GM12878 (cell line): ENCODE measurements around the gene DESI1.

Experiments
- EZH2 ChIP-seq: IDR thresholded peaks from 2 replicates; pipeline ENCODE4 v1.6.1; 2012; ENCODE audit warnings: low read depth, mild to moderate bottlenecking, control low read depth, inconsistent platforms, low read length, borderline replicate concordance; ENCODE audit not compliant: control insufficient read depth
- FOXM1 ChIP-seq: IDR thresholded peaks from 2 replicates; pipeline ENCODE4 v1.6.1; 2012; ENCODE audit warnings: low read depth, mild to moderate bottlenecking, inconsistent platforms, low read length, moderate library complexity
- MXI1 ChIP-seq: fragments of 150-350 bp; IDR thresholded peaks from 2 replicates; pipeline ENCODE4 v1.6.1; 2011; ENCODE audit warnings: low read depth, mild to moderate bottlenecking, inconsistent platforms, low read length, improper control_type of control experiment
- NBN ChIP-seq: fragments of 450-650 bp; IDR thresholded peaks from 2 replicates; pipeline ENCODE4 v1.6.1; 2016
- NFYA ChIP-seq: IDR thresholded peaks from 2 replicates; pipeline ENCODE4 v1.6.1; 2011; ENCODE audit warnings: low read depth, mild to moderate bottlenecking, low read length, improper control_type of control experiment, borderline replicate concordance
- POLR2A ChIP-seq: IDR thresholded peaks from 2 replicates; pipeline ENCODE4 v1.6.1; 2011; ENCODE audit warnings: low read depth, mild to moderate bottlenecking, low read length
- POLR2AphosphoS5 ChIP-seq: IDR thresholded peaks from 2 replicates; pipeline ENCODE4 v1.6.1; 2011; ENCODE audit warnings: mild to moderate bottlenecking, low read length, inconsistent platforms
- SMC3 ChIP-seq: IDR thresholded peaks from 2 replicates; pipeline ENCODE4 v1.6.1; 2011; ENCODE audit warnings: low read length, improper control_type of control experiment, borderline replicate concordance
- SREBF2 ChIP-seq: IDR thresholded peaks from 2 replicates; pipeline ENCODE4 v1.6.1; 2012; ENCODE audit warnings: mild to moderate bottlenecking, low read length
- SUZ12 ChIP-seq: fragments of 200-600 bp; sonication (generic); IDR thresholded peaks from one replicate; pipeline ENCODE4 v1.6.1; 2018; ENCODE audit warnings: antibody characterized with exemption, mild to moderate bottlenecking; ENCODE audit not compliant: unreplicated experiment
- TCF12 ChIP-seq: IDR thresholded peaks from 2 replicates; pipeline ENCODE4 v1.6.1; 2011; ENCODE audit warnings: low read depth, mild to moderate bottlenecking, low read length
- TF ChIP-seq, protein P1 (sequence below), 3 experiments: IDR thresholded peaks in 2 of 3; conservative IDR thresholded peaks in 1 of 3; 2 replicates each; pipeline ENCODE4 v1.5.1; 2011; ENCODE audit warnings: low read depth in 3 of 3, low read length in 3 of 3, mild to moderate bottlenecking in 3 of 3, control low read depth in 2 of 3, moderate library complexity in 2 of 3, inconsistent platforms in 1 of 3, mixed read lengths in 1 of 3; ENCODE audit not compliant: control insufficient read depth in 2 of 3, insufficient read depth in 1 of 3; ENCODE audit errors: extremely low read depth in 1 of 3
- TF ChIP-seq, protein P2 (sequence below): fragments of 450-650 bp; IDR thresholded peaks from 2 replicates; pipeline ENCODE4 v1.6.1; 2016; ENCODE audit warnings: mild to moderate bottlenecking

DNA sequence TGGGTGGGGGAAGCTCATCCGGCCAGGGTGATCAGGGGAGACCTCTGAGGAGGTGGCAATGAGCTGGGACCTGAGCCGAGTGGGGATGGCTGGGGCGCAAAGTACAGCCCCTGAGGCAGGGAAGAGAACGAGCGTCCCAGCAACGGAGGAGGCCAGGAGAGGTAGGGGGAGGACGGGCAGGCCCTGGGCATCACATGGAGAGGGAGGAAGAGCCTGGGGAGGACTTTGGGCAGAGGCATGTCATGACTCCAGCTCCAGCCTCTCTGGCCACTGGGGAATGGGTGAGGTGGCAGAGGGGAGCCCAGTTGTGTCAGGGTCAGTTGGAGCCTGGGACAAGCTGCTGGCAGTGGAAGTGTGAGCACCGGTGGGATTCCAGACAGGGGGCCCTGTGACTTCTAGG lies 42.7 kb downstream of the DESI1 start:
- TF ChIP-seq SMC3 (no peak), SUZ12 (no peak), NBN (no peak), NFYA (no peak), POLR2A (no peak), SREBF2 (no peak), MXI1 (no peak), POLR2AphosphoS5 (no peak), EZH2 (no peak), TCF12 (no peak), FOXM1 (no peak)
- TF ChIP-seq, protein P1, sequence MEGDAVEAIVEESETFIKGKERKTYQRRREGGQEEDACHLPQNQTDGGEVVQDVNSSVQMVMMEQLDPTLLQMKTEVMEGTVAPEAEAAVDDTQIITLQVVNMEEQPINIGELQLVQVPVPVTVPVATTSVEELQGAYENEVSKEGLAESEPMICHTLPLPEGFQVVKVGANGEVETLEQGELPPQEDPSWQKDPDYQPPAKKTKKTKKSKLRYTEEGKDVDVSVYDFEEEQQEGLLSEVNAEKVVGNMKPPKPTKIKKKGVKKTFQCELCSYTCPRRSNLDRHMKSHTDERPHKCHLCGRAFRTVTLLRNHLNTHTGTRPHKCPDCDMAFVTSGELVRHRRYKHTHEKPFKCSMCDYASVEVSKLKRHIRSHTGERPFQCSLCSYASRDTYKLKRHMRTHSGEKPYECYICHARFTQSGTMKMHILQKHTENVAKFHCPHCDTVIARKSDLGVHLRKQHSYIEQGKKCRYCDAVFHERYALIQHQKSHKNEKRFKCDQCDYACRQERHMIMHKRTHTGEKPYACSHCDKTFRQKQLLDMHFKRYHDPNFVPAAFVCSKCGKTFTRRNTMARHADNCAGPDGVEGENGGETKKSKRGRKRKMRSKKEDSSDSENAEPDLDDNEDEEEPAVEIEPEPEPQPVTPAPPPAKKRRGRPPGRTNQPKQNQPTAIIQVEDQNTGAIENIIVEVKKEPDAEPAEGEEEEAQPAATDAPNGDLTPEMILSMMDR (IDR thresholded peaks at IDR 0.05 in 2 of 3, conservative IDR thresholded peaks at IDR 0.05 in 1 of 3; ENCODE audit: control insufficient read depth in 2 of 3, extremely low read depth in 1 of 3, insufficient read depth in 1 of 3, low read depth in 3 of 3, low read length in 3 of 3) = no peak
- TF ChIP-seq, protein P2, sequence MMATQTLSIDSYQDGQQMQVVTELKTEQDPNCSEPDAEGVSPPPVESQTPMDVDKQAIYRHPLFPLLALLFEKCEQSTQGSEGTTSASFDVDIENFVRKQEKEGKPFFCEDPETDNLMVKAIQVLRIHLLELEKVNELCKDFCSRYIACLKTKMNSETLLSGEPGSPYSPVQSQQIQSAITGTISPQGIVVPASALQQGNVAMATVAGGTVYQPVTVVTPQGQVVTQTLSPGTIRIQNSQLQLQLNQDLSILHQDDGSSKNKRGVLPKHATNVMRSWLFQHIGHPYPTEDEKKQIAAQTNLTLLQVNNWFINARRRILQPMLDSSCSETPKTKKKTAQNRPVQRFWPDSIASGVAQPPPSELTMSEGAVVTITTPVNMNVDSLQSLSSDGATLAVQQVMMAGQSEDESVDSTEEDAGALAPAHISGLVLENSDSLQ = no peak
